GM12878 (cell line): Measurements from ENCODE around the gene TMEM53. TPM values are rescaled to one million over a fixed set of nuclear protein-coding genes. Genes with fewer than 3 reads are reported as not detected.
A peak's percentile ranks its signal among the peaks of the same experiment; 100 is the strongest.

ENCODE experiments used
- ATAC-seq: fragments of 200-7000 bp; cut with Tn5 transposase; 3 replicates; pipeline ENCODE4 v1.9.1; 2020; ENCODE audit warnings: mild to moderate bottlenecking, moderate library complexity
- BruUV-seq: library from RNA; stranded (reverse); fragments of 400-500 nt; replicated peaks from 2 replicates; lab custom pipeline; 2021; lab: Mats Ljungman, UMichigan
- CTCF ChIA-PET: fragments of 300-600 bp; sonication (Branson Sonifier 250); formaldehyde crosslinking; extraction: SDS; loops from one replicate; lab custom pipeline; 2021; ENCODE audit warnings: inconsistent platforms; lab: Yijun Ruan, JAX
- POLR2A ChIA-PET: fragments of 350-600 bp; formaldehyde crosslinking; extraction: SDS; loops from one replicate; lab custom pipeline; 2021; ENCODE audit warnings: inconsistent platforms; lab: Charles Lee
- RAD21 ChIA-PET: fragments of 300-600 bp; sonication (Branson Sonifier 250); formaldehyde crosslinking; loops from one replicate; lab custom pipeline; 2023; ENCODE audit warnings: antibody characterized with exemption; ENCODE audit not compliant: unreplicated experiment; lab: Charles Lee
- SMC1A ChIA-PET: fragments of 300-600 bp; sonication (Branson Sonifier 250); formaldehyde crosslinking; loops from one replicate; lab custom pipeline; 2023; ENCODE audit not compliant: unreplicated experiment, uncharacterized antibody; lab: Charles Lee
- DNase-seq: peaks from one replicate; pipeline ENCODE4 v3.0.0-alpha.2; 2011; ENCODE audit warnings: low read depth, low spot score
- FAIRE-seq: peaks from 3 replicates; lab custom pipeline; 2011; peaks lifted over from hg19 to GRCh38; lab: Jason Lieb, UNC
- H2AFZ ChIP-seq: 2 replicates; pipeline ENCODE4 v1.6.0; 2011; ENCODE audit warnings: low read depth, low read length, control low read depth; ENCODE audit not compliant: control insufficient read depth
- H3K27ac ChIP-seq: 2 replicates; pipeline ENCODE4 v1.5.1; 2011; ENCODE audit warnings: control low read depth; ENCODE audit not compliant: control insufficient read depth, insufficient read depth
- H3K27me3 ChIP-seq, 2 experiments: replicated peaks in 1 of 2; 2 replicates each; pipeline versions ENCODE4 v1.6.0 to v1.6.1; 2011; ENCODE audit warnings: low read length in 1 of 2; ENCODE audit not compliant: control insufficient read depth in 2 of 2, insufficient read depth in 2 of 2
- H3K36me3 ChIP-seq, 2 experiments: 2 replicates each; pipeline ENCODE4 v1.5.1; 2011; ENCODE audit warnings: low read length in 1 of 2; ENCODE audit not compliant: control insufficient read depth in 2 of 2, insufficient read depth in 2 of 2
- H3K4me1 ChIP-seq: 2 replicates; pipeline ENCODE4 v1.6.1; 2011; ENCODE audit warnings: mild to moderate bottlenecking, low read length, moderate library complexity, mixed read lengths; ENCODE audit not compliant: control insufficient read depth, insufficient read depth
- H3K4me2 ChIP-seq: 2 replicates; pipeline ENCODE4 v1.6.0; 2011; ENCODE audit warnings: control low read depth; ENCODE audit not compliant: control insufficient read depth, insufficient read depth
- H3K4me3 ChIP-seq: fragments of 200-600 bp; sonication (generic); 2 replicates; pipeline ENCODE4 v1.5.1; 2016
- H3K79me2 ChIP-seq: 2 replicates; pipeline ENCODE4 v1.6.0; 2011; ENCODE audit warnings: low read length; ENCODE audit not compliant: control insufficient read depth, insufficient read depth
- H3K9ac ChIP-seq: 2 replicates; pipeline ENCODE4 v1.8.0; 2011; ENCODE audit warnings: low read length, control low read depth, mixed read lengths; ENCODE audit not compliant: control insufficient read depth, insufficient read depth
- H3K9me3 ChIP-seq: replicated peaks from 3 replicates; pipeline ENCODE4 v1.5.1; 2011; ENCODE audit warnings: mild to moderate bottlenecking, low read length; ENCODE audit not compliant: control insufficient read depth, insufficient read depth
- H4K20me1 ChIP-seq: 2 replicates; pipeline ENCODE4 v1.6.0; 2011; ENCODE audit not compliant: control insufficient read depth, insufficient read depth
- CBX5 ChIP-seq: sonication (generic); IDR thresholded peaks from 2 replicates; pipeline ENCODE4 v1.6.1; 2016; ENCODE audit warnings: low read depth, moderate library complexity, mild to moderate bottlenecking, inconsistent platforms
- CTCF ChIP-seq, 3 experiments: IDR thresholded peaks in 2 of 3; conservative IDR thresholded peaks in 1 of 3; 2 replicates each; pipeline ENCODE4 v1.5.1; 2011; ENCODE audit warnings: low read depth in 3 of 3, low read length in 3 of 3, mild to moderate bottlenecking in 3 of 3, control low read depth in 2 of 3, moderate library complexity in 2 of 3, inconsistent platforms in 1 of 3, mixed read lengths in 1 of 3; ENCODE audit not compliant: control insufficient read depth in 2 of 3, insufficient read depth in 1 of 3; ENCODE audit errors: extremely low read depth in 1 of 3
- DPF2 ChIP-seq: fragments of 450-650 bp; IDR thresholded peaks from 2 replicates; pipeline ENCODE4 v1.6.1; 2017; ENCODE audit warnings: mild to moderate bottlenecking
- ELK1 ChIP-seq: IDR thresholded peaks from 2 replicates; pipeline ENCODE4 v1.6.1; 2012; ENCODE audit warnings: low read depth, low read length, improper control_type of control experiment
- HDAC6 ChIP-seq: fragments of 200-600 bp; sonication (generic); IDR thresholded peaks from one replicate; pipeline ENCODE4 v1.8.0; 2017; ENCODE audit warnings: antibody characterized with exemption; ENCODE audit not compliant: unreplicated experiment
- SMAD1 ChIP-seq: fragments of 450-650 bp; IDR thresholded peaks from 2 replicates; pipeline ENCODE4 v1.6.1; 2018; ENCODE audit warnings: mild to moderate bottlenecking, low read depth; ENCODE audit not compliant: partially characterized antibody
- SUZ12 ChIP-seq: fragments of 200-600 bp; sonication (generic); IDR thresholded peaks from one replicate; pipeline ENCODE4 v1.6.1; 2018; ENCODE audit warnings: antibody characterized with exemption, mild to moderate bottlenecking; ENCODE audit not compliant: unreplicated experiment
- YBX1 ChIP-seq: fragments of 450-650 bp; IDR thresholded peaks from 2 replicates; pipeline ENCODE4 v1.6.1; 2016; ENCODE audit warnings: antibody characterized with exemption
- WGBS: methylation state at CpG from one replicate; pipeline ENCODE4 v1.1.6; 2016; ENCODE audit warnings: low lambda C conversion rate; ENCODE audit not compliant: insufficient replicate concordance, insufficient coverage; ENCODE audit errors: missing lambda C conversion rate; 5-methylcytosine and 5-hydroxymethylcytosine counted together
- in situ Hi-C: fragments of 300-500 bp; cut with MboI; formaldehyde crosslinking; loops from 9 replicates; pipeline ENCODE4 v1.14.3; 2018; ENCODE audit warnings: mixed read lengths
- intact Hi-C: fragments of 100-400 bp; cut with micrococcal nuclease; formaldehyde crosslinking; loops from one replicate; pipeline ENCODE4 v1.14.2; 2022; ENCODE audit not compliant: unreplicated experiment
- polyA plus RNA-seq, 11 experiments: library from polyadenylated mRNA; depleted of rRNA in 4 of 11; unstranded in 6 of 11; stranded (reverse) in 5 of 11; fragments of >200 nt; fragmentation: Nextera tagmentation in 4 of 11; fragmentation: Illumina TruSeq in 1 of 11; extraction: Ambion mirVana in 4 of 11; extraction: Trizol in 1 of 11; gene quantifications; 1 replicate in 1 of 11; 2 replicates in 10 of 11; pipeline versions ENCODE4 v1.2.1 to v1.2.3, GENCODE V29; 2011 to 2016; ENCODE audit warnings: inconsistent platforms in 2 of 11, missing spikeins in 2 of 11, low read depth in 1 of 11
- total RNA-seq, 4 experiments: library from RNA; depleted of rRNA in 3 of 4; stranded (reverse); fragments of >200 nt in 3 of 4; fragmentation: Illumina TruSeq in 1 of 4; extraction: Trizol in 1 of 4; gene quantifications; 2 replicates each; pipeline versions ENCODE4 v1.2.1 to v1.2.3, GENCODE V29; 2013 to 2021

Gene TMEM53
- total and polyA plus RNA-seq, 10 of the 15 experiments (the other 5 are each of a cell fraction or from before 2014, with no cell fraction given), result 3.1 to 23.9 (median 11.1) TPM

GRCh38 chr1:44608141-44608540 lies 66.1 kb downstream of the TMEM53 start:
- ChIA-PET CTCF (interaction anchor here (0.9 to 3.0 kb wide), 14 partner anchors 10 to 515 kb away, joined by 3 to 55 read pairs (median 4); no protein-coding TSS in a partner anchor), POLR2A (no interaction called here), RAD21 (interaction anchor here (1.3 kb wide), 1 partner anchor 44 kb away, joined by 11 read pairs; no protein-coding TSS in a partner anchor), SMC1A (interaction anchor here (1.0 to 5.3 kb wide), 3 partner anchors 16 to 67 kb away, joined by 3 to 32 read pairs (median 4); no protein-coding TSS in a partner anchor)
- no peak overlapping the region for H3K4me3 ChIP-seq
- no peak for FAIRE-seq
- no peak overlapping the region for H3K27ac ChIP-seq
- H3K36me3 ChIP-seq, result no peaks in the 10 kb centered on the region; a peak in 1 of 4 replicates
- in situ Hi-C loops, result no loop called here
- no peaks in the 10 kb centered on the region for H3K79me2 ChIP-seq
- TF ChIP-seq SMAD1, result no peak
- TF ChIP-seq CTCF (IDR thresholded peaks at IDR 0.05 in 2 of 3, conservative IDR thresholded peaks at IDR 0.05 in 1 of 3; ENCODE audit: control insufficient read depth in 2 of 3, extremely low read depth in 1 of 3, insufficient read depth in 1 of 3, low read depth in 3 of 3, low read length in 3 of 3), result peak in 2 of 3 experiments; percentile 13 to 38; a peak in 3 of 6 replicates
- BruUV-seq, result no TSS peak
- H3K27me3 ChIP-seq, result peaks cover 0 to 1% of the 10 kb centered on the region in 2 experiments; a peak in 2 of 4 replicates
- no peaks in the 10 kb centered on the region for H3K9me3 ChIP-seq
- intact Hi-C loops, result no loop called here
- no peak overlapping the region for H3K4me2 ChIP-seq
- 39% methylated on average over 6 of the region's 6 CpGs for WGBS
- no peak for DNase-seq
- H3K4me1 ChIP-seq, result no peaks in the 10 kb centered on the region
- no peak overlapping the region for H2AFZ ChIP-seq
- H4K20me1 ChIP-seq, result no peaks in the 10 kb centered on the region
- 0 out of 3 replicates have a peak, but pooled peaks have one; percentile 30 for ATAC-seq
- H3K9ac ChIP-seq, result no peak overlapping the region

DNA sequence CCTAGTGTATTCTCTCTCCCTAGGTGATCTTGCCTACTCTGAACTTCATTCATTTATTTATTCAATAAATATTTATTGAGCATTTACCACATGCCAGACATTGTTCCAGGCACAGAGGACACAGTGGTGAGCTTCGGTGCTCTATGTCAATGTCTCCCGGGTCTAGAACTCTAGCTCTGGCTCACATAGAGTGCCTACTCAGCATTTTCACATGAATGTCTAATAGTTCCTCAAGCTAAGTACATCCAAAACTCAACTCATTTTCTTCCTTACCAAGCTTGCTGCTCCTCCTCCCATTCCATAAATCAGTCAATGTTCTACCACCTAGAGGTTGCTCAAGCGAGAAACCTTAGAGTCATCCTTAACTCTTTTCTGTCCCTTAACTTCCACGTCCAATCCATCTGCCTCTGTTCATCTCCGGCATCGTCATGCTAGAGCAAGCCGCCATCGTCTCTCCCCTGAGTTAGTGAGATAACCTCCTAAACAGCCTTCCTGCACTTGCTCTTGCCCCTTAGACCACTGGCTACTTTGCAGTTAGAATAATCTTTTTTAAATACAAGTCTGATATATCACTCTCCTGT lies 67.5 kb downstream of the TMEM53 start:
- Histone ChIP-seq H4K20me1 (no peaks in the 10 kb centered on the region), H3K4me2 (no peak overlapping the region), H2AFZ (no peak overlapping the region), H3K4me1 (no peaks in the 10 kb centered on the region), H3K79me2 (no peaks in the 10 kb centered on the region), H3K9ac (no peak overlapping the region), H3K27me3 (peaks cover 0 to 1% of the 10 kb centered on the region in 2 experiments; a peak in 2 of 4 replicates), H3K9me3 (no peaks in the 10 kb centered on the region), H3K4me3 (no peak overlapping the region), H3K27ac (no peak overlapping the region), H3K36me3 (no peaks in the 10 kb centered on the region; a peak in 1 of 4 replicates)
- BruUV-seq, result no TSS peak
- WGBS, result 58% methylated on average over 8 of the region's 8 CpGs
- intact Hi-C loops, result no loop called here
- TF ChIP-seq HDAC6, result no peak
- TF ChIP-seq ELK1, result no peak
- no peak for TF ChIP-seq SUZ12
- no peak for TF ChIP-seq DPF2
- no peak for TF ChIP-seq CBX5
- TF ChIP-seq YBX1, result no peak
- in situ Hi-C loops, result no loop called here
- ChIA-PET CTCF (interaction anchor here (3.0 kb wide), 1 partner anchor 11 kb away, joined by 10 read pairs; no protein-coding TSS in a partner anchor), POLR2A (no interaction called here), RAD21 (no interaction called here), SMC1A (interaction anchor here (5.3 kb wide), 1 partner anchor 46 kb away, joined by 32 read pairs; no protein-coding TSS in a partner anchor)
- ATAC-seq (no peak), FAIRE-seq (no peak), DNase-seq (no peak)
